Right forelimb (tissue), 1 donor: Measurements from ENCODE around the gene GYPC.
"Not testable (repeated sequence)": the region's sequence is repeated elsewhere in the genome, so short reads cannot be mapped to it uniquely, and the experiment has no call there.

Experiments
- DNase-seq: peaks from one replicate; pipeline ENCODE4 v3.0.0-alpha.2; 2018

GYPC gene

GRCh38 chr2:126700677-126701076, 44.7 kb downstream of the GYPC start:
- DNase-seq, result no peak

GRCh38 chr2:126703311-126703710, 47.4 kb downstream of the GYPC start:
- DNase-seq, result no peak

GRCh38 chr2:126704434-126705160, 48.6 kb downstream of the GYPC start:
- DNase-seq, result no peak

GRCh38 chr2:126707191-126707590, 51.2 kb downstream of the GYPC start:
- DNase-seq, result no peak

GRCh38 chr2:126707941-126708340, 52.0 kb downstream of the GYPC start:
- DNase-seq, result no peak

GRCh38 chr2:126714191-126714965, 58.4 kb downstream of the GYPC start:
- DNase-seq, result peak; percentile 23

- DNase-seq, result no peak
These were observed 59.2 kb downstream of the GYPC start for GRCh38 chr2:126715111-126715510.

- no peak for DNase-seq
These were observed 59.8 kb downstream of the GYPC start for GRCh38 chr2:126715576-126716406.

- DNase-seq, result not testable (repeated sequence)
These were observed 61.3 kb downstream of the GYPC start for GRCh38 chr2:126717277-126717676.

GRCh38 chr2:126717928-126718327, 62.0 kb downstream of the GYPC start:
- no peak for DNase-seq

GRCh38 chr2:126719191-126719832, 63.4 kb downstream of the GYPC start:
- peak; percentile 41 for DNase-seq

GRCh38 chr2:126719833-126720351, 63.9 kb downstream of the GYPC start:
- peak; percentile 30 for DNase-seq

- no peak for DNase-seq
These were observed 64.7 kb downstream of the GYPC start for GRCh38 chr2:126720638-126721037.

GRCh38 chr2:126722081-126722480, 66.1 kb downstream of the GYPC start:
- no peak for DNase-seq

GRCh38 chr2:126722546-126722945, 66.6 kb downstream of the GYPC start:
- DNase-seq, result no peak

GRCh38 chr2:126723281-126723815, 67.4 kb downstream of the GYPC start:
- no peak for DNase-seq

GRCh38 chr2:126725580-126725979, 69.6 kb downstream of the GYPC start:
- DNase-seq, result no peak

GRCh38 chr2:126729896-126730295, 73.9 kb downstream of the GYPC start:
- DNase-seq, result no peak

- no peak for DNase-seq
These were observed 74.7 kb downstream of the GYPC start for GRCh38 chr2:126730655-126731054.

- DNase-seq, result no peak
These were observed 75.4 kb downstream of the GYPC start for GRCh38 chr2:126731353-126731752.

GRCh38 chr2:126732682-126733245, 76.8 kb downstream of the GYPC start:
- peak; percentile 37 for DNase-seq

GRCh38 chr2:126733795-126734194, 77.8 kb downstream of the GYPC start:
- DNase-seq, result no peak
